HEK293 (cell line): Measurements from ENCODE around the gene KBTBD12.

Experiments used
- ZNF26 ChIP-seq: fragments of 450-650 bp; formaldehyde crosslinking; IDR thresholded peaks from 2 replicates; pipeline ENCODE4 v1.5.1; 2016; ENCODE audit warnings: missing biosample characterization, missing genetic modification characterization
- ZNF416 ChIP-seq: fragments of 450-650 bp; formaldehyde crosslinking; IDR thresholded peaks from 2 replicates; pipeline ENCODE4 v1.5.1; 2016; ENCODE audit warnings: missing biosample characterization, missing genetic modification characterization
- ZNF530 ChIP-seq: fragments of 450-650 bp; formaldehyde crosslinking; IDR thresholded peaks from 2 replicates; pipeline ENCODE4 v1.5.1; 2016; ENCODE audit warnings: low read depth, missing biosample characterization, missing genetic modification characterization
- ZNF561 ChIP-seq: fragments of 450-650 bp; IDR thresholded peaks from 2 replicates; pipeline ENCODE4 v1.5.1; 2018; ENCODE audit warnings: missing biosample characterization, missing genetic modification characterization, borderline replicate concordance

DNA sequence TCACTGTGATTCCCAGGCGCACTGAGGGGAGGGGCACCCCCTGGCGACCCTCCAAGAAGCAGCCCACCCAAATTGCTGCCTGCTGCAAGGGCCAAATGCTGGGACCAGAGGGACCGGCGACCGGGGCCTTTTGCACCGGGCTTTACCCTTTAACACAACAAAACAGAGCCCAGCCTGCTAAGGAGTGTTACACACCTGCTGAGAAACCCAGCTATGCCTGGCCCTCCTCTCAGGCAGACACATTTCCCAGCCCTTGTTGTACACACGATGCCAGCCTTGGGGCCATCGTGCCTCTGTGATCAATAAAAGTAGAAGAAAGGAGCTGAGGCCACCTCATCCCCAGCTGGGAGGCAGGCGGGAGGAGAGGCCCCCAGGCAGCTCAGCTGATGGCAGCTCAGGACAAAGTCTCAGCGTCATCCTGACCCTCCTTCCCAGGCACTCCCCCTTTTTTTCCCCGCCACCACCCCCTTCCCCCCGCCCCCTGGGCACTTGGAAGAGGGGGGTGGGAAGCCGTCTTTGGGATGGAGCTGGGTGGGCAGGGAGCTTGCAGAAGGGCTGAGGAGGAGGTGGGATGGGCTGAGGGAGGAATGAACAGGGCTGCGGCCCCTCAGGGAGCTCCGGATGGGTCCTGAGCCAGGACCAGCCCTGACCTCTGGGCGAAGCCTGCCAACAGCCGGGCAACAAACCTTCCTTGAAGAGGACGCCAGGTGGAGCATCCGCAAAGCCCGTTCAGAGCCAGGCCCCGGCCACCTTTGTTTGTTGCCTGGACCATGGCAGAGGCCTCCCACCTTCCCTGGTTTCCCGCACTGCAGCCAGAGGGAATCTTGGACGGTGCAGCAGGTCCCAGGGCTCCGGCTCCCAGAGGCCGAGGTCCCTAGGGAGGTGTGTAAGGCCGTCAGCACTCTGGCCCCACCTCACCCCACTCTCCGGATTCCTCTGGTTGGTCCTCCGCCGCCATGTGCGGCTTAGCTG lies 91.3 kb downstream of the KBTBD12 start:
- TF ChIP-seq ZNF416 (tag by site-specific recombination) (no peak), ZNF26 (tag by site-specific recombination) (no peak), ZNF561 (tag by site-specific recombination) (no peak), ZNF530 (tag by site-specific recombination) (no peak)
